Body of pancreas (tissue), 4 donors: Measurements from ENCODE around the gene OR8K1.

Experiments
- POLR2A ChIP-seq, 3 donors: fragments of 450-650 bp; IDR thresholded peaks; one replicate each; pipeline ENCODE4 v1.6.1; 2016; ENCODE audit warnings: antibody characterized with exemption in 3 of 3, mild to moderate bottlenecking in 2 of 3
- TF ChIP-seq, protein P1 (sequence below), 7 experiments: fragments of 450-650 bp in 4 of 7; fragments of 200-600 bp in 3 of 7; sonication (generic) in 3 of 7; IDR thresholded peaks; one replicate each; pipeline ENCODE4 v1.5.1; 2016 to 2019; ENCODE audit warnings: antibody characterized with exemption in 7 of 7

DNA sequence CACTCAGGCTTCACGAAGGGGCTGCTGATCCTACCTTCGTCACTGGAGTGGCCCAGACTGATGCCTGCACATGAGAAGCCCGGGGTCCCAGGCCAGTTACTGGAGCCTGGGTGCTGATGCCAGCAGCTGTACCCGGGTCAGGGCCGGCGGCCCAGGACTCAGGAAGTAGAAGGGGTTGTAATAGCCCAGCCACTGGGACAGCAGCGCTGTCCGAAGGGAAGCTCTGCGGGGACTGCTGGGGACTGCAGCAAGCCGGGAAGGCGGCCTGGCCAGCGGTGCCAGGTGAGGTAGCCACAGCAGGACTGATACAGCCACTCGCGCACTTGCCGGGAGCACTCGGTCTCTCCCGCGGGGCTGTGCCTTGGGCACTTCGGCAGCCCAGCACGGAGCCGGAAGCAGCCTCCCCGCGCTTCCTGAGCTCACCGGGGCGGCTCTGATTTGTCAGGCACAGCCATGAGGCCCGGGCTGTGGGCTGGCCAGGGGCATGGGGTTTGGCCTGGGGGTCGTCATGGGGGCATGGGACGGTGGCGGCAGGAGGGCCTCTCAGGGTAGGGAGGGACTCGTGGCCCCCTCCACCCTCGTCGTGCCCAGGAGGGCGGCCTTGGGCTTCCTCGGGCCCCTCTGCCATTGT, 13.9 kb upstream of the OR8K1 start:
- TF ChIP-seq, protein P1, sequence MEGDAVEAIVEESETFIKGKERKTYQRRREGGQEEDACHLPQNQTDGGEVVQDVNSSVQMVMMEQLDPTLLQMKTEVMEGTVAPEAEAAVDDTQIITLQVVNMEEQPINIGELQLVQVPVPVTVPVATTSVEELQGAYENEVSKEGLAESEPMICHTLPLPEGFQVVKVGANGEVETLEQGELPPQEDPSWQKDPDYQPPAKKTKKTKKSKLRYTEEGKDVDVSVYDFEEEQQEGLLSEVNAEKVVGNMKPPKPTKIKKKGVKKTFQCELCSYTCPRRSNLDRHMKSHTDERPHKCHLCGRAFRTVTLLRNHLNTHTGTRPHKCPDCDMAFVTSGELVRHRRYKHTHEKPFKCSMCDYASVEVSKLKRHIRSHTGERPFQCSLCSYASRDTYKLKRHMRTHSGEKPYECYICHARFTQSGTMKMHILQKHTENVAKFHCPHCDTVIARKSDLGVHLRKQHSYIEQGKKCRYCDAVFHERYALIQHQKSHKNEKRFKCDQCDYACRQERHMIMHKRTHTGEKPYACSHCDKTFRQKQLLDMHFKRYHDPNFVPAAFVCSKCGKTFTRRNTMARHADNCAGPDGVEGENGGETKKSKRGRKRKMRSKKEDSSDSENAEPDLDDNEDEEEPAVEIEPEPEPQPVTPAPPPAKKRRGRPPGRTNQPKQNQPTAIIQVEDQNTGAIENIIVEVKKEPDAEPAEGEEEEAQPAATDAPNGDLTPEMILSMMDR (IDR thresholded peaks at IDR 0.05): no peak
- no peak for TF ChIP-seq POLR2A (IDR thresholded peaks at IDR 0.05)
